Globus pallidus (tissue), 1 donor: Measurements from ENCODE around the gene PPP2R5A.
"Not testable (repeated sequence)": the region's sequence is repeated elsewhere in the genome, so short reads cannot be mapped to it uniquely, and the experiment has no call there.

Source experiments
- DNase-seq: peaks from one replicate; pipeline ENCODE4 v3.0.0-alpha.2; 2015; ENCODE audit warnings: low spot score

Gene PPP2R5A

DNA sequence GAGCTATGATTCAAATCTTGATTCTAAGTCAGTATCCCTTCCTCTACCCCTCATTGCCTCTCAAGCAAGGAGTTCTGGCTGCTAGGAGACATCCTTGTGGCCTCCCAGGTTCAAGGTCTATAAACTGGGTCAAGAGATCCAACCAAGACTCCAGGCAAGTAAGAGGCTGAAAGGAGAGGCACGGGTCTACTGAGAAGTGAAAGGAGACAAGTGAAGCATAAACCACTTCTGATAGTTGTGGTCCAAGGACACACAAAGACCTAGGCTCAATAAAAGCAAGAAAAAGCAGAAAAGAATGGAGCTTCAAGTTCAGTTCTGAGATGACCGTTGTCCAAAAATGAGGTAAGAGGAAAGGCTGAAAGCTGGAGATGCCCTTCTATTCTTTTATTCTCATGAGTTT lies 17.8 kb upstream of the PPP2R5A start:
- DNase-seq = no peak

DNA sequence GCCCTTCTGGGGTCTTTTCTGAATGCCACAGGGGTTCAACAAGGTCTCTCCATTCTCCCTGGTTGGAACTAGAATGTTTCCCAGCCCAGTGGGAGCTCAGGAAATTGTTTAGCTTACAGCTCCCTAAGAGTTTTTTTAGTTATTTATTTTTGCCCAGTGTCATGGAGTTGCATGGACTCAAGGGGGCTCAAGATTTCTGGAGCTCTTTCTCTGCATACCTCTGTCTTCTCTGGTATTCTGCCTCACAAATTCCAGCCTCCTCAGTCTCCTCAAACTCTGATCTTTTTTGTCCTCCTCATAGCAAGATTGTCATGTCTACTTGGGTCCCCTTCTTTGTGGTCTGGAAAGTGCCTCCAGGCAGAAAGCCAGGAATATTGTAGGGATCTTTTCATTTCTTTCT lies 15.9 kb upstream of the PPP2R5A start:
- DNase-seq = no peak

DNA sequence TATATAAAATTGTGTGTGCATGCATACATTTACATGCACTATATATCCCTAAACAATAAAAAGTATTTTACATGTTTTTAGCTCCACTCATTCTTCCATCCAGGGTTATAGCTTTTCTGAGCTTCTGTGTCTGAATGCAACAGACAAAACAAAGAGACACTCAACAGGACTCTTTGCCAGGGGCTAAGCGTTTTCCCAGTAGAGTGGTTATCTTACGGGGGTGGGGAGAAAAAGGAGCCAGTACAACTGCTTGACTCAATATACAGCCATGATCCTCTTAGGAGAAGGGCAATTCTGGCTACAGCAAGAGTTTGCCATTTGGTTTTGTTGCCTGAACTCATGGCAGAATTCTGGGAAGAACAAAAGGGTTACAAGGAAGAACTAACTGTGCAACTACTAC lies 14.6 kb upstream of the PPP2R5A start:
- no peak for DNase-seq

DNA sequence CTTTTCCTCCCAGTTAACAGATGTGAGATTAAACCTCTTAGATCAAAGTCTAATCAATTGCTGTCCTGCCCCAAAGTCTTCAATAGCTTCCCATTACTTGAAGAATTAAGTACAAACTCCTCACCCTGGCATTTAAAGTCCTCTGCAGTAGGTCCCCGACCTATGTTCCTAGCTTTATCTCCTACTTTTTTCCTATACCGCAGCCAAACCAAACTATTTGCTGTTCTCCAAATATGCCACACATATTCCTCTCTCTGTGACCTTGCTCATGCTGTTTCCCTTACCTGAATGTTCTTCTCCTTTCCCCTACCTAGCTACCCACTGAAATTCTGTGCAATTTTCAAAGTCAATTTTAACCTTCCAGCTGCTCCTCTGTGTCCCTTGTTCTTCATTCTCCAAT lies 14.0 kb upstream of the PPP2R5A start:
- DNase-seq = no peak

DNA sequence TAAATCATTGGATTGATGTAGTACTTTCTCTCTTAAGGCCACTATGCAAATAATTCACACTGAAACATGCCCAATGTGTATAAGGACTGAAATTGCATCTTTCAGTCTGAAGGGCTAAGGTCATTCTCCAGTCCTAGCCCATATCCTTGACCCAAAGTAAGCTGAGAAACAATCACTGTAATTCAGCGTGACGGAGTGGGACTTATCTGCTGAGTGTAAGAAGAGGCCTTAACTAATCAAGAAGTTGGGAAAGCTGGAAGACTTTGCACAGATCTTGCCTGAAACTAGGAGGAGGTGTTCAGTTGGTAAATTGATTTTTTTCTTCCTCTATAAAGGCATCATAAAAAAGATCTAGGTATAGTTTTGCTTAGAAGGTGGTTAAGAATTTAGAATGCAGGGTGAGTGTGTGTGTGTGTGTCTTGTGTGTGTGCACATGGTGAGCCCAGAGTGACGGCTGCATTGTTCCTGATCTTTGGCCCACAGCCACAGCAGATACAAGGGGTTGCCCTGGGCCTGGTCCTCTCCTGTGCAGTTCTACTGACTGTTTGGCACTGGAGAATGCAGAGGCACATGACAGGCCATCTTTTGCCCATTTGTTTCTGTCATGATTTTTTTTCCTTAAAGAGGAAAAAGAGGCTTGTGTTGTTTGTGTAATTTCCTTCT lies 13.3 kb upstream of the PPP2R5A start:
- DNase-seq = no peak

DNA sequence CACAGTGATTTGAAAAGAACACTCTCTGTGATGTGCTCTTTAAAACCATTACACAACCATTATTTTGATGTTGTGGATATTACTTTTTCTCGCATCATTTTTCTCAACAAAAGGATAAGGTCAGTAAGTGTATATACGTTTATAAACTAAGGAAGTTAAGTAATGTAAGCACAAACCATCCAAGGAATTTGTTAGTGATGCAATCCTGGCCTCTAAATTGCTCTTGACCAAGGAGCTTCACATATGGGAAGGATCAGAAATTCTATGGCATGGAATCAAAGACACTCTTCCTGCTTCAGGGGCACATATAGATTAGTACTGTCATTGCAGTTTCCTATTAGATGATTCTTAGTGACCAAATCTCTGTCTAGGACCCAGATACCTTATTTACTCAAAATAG lies 3.6 kb upstream of the PPP2R5A start:
- DNase-seq = no peak

DNA sequence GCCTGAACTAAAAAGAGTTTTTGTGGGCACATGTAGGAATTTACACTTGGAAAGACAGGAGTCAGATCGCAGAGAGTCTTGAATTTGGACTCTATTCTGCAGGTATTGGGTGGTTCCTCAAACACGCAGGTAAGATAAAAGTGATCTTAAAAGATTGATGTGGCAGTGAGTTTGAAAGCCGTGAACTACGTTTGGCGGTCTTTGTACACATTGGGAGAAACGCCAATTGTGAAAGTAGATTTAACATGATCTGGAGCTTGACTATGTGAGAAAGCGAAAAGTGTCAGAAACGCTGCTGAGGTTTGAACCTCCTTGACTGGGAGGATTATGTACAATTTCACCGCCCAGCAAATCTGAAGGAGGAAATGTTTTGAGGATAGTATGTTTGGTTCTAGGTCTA lies 1.5 kb upstream of the PPP2R5A start:
- DNase-seq = no peak

DNA sequence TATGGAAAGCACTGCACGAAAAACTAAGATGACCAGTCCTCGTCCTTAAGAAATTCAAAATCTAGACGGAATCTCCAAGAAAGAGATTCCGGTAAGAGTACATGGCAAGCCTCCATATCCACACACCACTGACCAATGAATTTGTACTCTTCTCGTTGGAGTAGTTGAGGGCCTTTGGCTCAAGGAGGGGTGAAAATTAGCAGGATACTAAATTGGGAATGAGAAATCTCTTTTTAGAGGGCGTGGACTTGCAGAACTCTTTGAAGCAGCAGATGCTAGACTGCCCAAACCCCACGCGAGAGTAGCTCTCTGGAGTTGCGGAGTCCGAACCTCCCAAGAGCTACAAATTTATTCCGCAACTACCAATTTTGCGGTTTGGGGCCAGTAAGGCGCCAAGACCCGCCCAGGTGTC lies 872 bp upstream of the PPP2R5A start:
- no peak for DNase-seq

DNA sequence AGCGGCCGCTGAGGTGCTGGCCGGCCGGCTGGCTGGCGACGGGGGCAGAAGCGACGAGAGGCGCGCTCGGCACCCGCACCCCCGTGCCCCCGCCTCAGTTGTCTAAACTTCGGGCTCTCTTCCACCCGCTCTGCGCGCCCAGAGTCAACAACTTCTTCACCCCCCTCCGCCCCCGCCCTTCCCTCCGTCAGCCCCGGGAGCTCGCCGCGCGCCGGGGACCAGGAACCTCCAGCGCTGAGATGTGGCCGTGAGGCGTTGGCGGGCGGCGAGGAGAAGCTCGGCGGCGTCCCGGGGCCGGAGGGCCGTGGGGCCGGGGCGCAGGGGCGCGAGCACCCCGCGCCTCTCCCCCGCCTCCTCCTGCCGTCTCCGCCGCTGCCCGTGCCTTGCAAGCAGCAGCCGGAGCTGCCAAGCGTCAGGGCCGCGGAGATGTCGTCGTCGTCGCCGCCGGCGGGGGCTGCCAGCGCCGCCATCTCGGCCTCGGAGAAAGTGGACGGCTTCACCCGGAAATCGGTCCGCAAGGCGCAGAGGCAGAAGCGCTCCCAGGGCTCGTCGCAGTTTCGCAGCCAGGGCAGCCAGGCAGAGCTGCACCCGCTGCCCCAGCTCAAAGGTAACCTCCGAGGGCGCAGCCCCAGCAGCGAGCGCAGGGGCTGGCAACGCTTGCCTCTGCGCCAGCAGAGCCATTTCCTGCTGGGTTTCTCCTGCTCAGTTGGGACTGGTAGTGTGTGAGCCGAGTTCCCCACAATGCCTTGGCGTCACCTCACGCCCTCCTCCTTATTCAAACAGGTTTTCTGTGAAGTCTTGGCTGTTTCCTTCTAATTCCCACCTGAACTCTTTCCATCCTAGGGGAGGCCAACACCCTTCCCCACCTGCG lies 710 bp downstream of the PPP2R5A start:
- peak; percentile 69 for DNase-seq

DNA sequence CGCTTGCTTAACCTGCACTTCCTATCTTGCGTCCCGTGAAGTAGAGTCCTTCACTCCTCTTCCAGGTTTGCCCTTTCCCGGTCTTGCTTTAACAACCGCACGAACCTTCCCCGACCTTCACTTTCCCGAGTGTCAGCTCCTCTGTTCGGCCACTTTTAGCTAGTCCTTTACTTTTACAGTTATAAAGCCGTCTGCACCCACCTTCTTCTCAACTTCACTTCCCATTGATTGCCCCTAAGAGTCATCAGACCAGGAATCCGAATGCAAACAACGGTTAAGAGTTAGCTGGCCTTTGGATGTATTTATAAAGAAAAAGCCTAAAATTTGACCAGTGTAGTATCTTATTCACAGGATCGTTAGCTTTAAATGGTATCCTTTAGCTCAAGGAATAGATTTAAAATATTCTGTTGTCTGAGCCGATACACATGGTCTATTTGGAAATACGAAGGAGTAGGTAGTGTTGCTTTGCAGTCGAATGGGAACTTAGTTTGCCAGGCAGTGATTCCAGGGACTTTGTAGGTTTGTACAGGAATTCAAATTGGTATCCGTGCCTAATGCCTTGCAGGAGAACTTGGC lies 1.4 kb downstream of the PPP2R5A start:
- DNase-seq = peak; percentile 43

DNA sequence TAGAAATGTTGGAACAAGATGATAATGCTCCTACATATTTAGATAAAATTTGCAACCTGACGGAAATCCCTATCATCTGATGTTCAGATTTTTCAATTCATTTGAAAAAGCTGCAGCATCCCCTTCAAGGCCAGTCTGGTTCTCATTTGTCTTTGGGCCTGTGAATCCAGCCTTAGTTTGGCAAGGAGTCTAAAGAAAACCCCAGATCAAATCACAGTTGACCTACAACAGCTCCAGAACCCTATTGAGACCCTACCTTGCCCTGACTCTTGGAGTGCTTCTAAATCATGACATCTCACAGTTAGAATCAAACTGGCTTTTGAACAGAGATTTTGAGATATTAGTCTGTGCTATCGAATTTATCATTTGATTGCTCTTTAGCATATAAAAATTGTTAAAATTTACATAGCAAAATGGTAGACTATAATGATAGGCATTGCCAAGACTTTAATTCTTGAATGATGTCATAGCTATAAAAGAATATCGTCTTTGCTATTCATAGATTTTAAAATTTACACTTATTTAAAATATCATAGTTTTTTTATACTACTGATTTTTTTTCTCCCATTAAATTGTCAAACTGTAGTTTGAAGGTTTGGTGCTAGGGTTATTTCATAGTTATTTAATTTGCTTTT lies 2.2 kb downstream of the PPP2R5A start:
- peak; percentile 31 for DNase-seq

DNA sequence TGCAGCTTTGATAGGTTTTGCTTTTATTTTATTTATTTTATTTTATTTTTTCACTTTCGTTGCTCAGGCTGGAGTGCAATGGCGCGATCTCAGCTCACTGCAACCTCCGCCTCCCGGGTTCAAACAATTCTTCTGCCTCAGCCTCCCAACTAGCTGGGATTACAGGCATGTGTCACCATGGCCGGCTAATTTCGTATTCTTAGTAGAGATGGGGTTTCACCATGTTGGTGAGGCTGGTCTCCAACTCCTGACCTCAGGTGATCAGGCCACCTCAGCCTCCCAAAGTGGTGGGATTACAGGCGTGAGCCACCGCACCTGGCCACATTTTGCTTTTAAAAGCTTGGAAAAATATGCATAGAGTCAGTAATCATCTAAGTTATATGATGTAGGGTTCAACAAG lies 2.8 kb downstream of the PPP2R5A start:
- DNase-seq = not testable (repeated sequence)

DNA sequence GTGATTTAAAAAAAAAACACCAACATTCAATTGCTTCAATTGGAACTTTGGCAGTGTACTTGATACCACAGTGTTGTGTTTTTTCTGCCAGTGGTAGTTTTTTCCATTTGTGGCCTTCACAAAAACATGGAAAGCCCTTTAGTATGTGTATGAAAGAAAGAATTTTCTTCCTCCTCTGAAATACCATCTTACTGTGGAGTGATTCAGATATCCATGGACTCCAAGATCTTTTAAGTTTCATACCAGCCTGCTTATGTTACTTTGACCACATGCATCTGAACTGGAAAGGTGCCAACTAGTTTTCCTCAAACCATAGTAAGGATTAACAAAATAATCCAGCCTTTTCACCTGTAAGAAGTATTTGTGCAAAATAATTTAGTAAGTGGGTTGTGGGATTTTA lies 3.4 kb downstream of the PPP2R5A start:
- DNase-seq = no peak

DNA sequence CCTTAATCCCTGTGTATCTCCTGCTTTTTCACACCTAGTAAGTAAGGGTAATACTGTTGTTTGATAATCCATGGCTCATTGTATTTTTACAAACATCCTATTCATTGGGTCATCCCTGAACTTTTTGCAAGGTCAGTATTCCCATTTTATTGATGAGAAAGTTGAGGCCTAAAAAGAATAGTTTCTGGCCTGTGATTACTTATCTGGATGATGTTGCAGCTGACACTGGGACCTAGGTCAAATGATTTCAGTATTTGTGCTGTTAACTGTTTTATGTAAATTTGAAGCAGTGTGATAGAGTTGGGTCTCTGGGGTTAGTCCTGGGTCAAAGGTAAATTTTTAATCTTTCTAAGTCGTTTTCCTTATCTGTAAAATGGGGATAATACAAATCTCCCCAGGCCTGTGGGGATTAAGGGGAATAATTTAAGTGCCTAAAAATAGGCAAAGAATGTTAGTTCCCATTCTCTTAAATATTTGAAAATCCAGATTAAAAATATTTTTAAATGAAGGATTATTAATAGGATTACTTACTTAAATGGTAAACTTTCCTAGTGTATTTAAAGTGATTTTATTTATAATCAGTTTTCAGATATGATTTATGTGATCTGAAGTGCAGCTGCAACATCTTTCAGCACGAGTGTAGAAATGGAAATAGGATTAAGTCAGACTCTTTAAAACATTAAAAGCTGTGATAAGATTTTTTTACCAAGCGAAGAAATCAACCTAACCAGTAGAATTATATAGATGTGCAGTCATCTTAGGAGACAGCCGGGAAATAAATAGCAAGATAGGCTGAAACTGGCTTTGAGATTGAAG lies 4.3 kb downstream of the PPP2R5A start:
- DNase-seq = no peak

DNA sequence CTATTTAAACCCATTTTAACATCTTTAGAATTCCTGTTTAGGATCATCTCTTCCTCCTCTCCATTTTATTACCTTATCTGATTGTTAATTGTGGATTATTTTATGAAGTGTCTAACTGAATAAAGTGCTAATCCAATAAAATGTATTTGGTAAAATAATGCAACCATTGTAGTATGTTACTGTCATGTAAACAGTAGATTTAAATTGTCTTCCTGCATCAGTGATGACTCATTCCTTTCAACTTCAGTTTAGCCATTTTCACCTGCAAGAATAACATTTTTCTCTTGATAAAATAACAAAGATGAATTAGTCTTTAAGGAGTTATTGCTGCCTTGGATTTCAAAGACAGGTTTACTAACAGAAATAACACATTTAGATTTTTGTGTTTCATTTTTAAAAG lies 5.4 kb downstream of the PPP2R5A start:
- no peak for DNase-seq

DNA sequence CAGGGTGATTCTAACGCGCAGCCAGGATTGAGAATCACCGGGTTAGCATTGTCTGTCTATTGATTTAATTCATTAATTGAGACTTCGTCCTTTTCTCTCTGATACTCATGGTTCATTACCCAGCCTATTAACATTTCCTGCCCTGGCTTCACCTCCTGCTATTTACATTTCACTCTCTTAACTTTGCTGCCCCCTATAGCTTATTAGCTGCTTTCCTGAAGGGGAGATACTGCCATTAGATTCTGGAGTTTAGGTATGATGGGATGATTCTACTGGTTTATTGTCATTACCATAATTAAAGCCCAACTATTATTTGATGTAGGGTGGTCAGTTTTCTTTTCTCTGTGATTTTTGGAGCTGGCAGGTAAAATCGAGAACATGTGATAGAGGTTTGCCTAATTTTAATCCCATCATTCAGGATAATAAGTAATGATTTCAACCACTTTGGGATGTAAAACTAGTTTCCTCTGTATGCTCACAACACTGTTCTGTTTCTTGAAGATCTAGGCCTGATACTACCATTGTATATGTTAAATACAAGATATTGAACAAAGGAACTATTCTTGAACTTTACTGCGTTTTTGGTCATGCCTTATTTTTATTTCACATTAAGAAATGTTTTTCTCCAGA lies 6.4 kb downstream of the PPP2R5A start:
- DNase-seq = peak; percentile 35

DNA sequence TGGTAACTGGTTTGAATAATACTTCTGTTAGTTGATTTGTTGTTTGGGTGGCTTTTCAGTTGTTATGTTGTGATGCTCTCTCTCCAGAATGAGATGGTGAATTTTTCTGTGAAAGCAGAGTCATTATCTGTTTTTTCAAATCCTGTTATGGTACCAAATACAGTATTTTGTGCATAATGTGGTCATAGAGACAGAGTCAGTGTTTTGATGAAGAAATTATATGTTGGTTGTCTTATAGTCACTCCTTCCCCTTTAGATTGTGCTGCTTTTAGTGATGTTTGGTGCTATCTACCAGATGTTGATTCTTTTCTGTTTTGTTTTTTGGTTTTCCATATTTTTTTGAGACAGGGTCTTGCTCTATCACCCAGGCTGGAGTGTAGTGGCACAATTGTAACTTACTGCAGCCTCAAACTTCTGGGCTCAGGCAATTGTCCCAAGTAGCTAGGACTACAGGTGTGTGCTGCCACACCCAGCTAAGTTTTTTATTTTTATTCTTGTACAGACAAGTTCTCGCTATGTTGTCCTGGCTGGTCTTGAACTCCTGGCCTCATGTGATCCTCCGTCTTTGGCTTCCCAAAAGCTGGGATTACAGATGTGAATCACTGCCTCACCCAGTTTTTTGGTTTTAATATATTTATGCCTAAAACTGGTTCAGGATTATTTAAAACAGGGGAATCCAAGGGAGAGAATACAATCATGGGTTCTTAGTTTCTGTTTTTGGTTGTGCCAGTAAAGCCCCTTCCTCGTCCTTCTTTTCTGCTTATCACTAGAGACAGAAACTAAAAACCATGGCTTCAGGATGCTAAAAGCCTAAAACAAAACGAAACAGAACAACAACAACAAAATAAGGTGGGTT lies 7.3 kb downstream of the PPP2R5A start:
- DNase-seq = no peak

DNA sequence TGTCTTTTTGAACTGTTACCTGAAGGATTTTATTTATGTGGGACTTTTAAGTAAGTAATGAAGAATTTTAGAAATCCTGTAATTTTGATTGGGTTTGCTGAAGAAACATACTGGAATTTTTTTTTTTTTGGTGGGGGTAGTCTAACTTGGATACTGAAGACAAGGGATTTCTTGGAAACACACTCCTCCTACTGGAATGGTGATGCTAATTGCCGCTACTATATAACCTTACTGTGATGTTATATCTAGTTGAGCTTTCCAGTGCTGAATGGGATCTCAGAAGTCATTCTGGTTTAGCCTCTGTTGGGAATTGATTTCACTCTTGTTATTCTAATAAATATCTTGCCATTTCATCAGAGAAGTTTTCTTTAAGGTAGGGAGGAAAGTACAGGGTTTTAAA lies 8.4 kb downstream of the PPP2R5A start:
- no peak for DNase-seq

DNA sequence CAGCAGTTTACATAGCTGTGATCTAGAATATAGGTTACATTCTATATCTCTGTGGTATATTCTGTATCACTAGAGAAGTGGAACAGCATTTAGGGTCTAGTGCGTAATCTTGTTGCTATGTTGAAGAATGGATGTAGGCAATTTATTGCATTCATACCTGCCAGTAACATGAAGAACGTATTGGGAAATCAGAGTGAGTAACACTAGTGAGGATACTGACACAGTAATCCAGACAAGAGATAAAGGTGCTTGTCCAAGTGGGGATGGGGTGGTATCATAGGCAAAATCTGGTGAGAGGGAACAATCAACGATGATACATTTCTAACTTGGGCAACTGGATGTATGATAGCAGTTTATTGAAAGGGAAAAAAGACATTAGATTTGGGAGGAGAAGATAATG lies 9.8 kb downstream of the PPP2R5A start:
- DNase-seq = no peak

DNA sequence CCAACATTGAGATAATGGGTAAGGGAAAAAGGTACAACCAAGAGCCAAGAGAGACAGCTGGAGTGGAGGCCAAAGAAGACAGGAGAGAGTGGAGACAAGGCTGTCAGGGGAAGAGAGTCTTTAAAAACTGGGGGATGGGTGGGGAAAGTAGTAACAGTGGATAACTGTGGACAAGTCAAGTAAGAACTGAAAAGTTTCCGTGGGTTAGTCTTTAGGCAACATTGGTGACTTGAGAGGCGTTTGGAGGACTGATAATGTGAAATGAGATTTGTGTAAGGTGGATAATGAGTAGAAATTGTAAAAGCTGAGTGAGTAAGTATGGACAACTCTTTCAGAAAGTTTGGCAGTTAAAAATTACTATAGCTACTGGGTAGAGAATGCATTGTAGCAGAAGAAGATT lies 10.4 kb downstream of the PPP2R5A start:
- DNase-seq = no peak

DNA sequence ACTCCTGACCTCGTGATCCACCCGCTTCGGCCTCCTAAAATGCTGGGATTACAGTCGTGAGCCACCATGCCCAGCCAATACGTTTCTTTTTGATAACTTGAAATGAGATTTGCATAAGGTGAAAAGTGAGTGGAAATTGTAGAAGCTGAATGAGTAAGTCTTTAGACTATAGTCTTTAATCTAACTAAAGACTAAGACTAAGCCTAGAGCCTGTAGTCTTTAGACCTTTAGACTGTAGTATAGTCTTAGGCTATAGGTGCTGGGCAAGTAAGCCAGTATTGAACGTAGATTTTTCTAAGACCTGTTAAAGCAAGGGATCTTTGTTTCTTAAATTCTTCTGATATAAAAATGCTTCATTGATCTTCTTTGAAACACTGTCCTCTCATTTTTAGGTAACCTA lies 12.1 kb downstream of the PPP2R5A start:
- DNase-seq = no peak
